Upper lobe of left lung (tissue), 4 donors: ENCODE measurements around the gene CLCN1.

ENCODE experiments used
- CTCF ChIP-seq, 6 experiments: fragments of 450-650 bp in 4 of 6; fragments of 200-600 bp in 2 of 6; sonication (generic) in 2 of 6; IDR thresholded peaks; one replicate each; pipeline ENCODE4 v1.5.1; 2016 to 2019; ENCODE audit warnings: antibody characterized with exemption in 6 of 6
- POLR2A ChIP-seq, 4 donors: fragments of 450-650 bp; IDR thresholded peaks; one replicate each; pipeline ENCODE4 v1.5.1; 2016 to 2017; ENCODE audit warnings: antibody characterized with exemption in 4 of 4, mild to moderate bottlenecking in 2 of 4
- POLR2AphosphoS5 ChIP-seq, 2 donors: sonication (generic); formaldehyde crosslinking; IDR thresholded peaks; one replicate each; pipeline ENCODE4 v1.5.1; 2017; ENCODE audit warnings: antibody characterized with exemption in 2 of 2

GRCh38 chr7:143394777-143395176 lies 78.9 kb downstream of the CLCN1 start:
- no peak for TF ChIP-seq POLR2A (IDR thresholded peaks at IDR 0.05)
- TF ChIP-seq CTCF (IDR thresholded peaks at IDR 0.05), result no peak
- TF ChIP-seq POLR2AphosphoS5 (IDR thresholded peaks at IDR 0.05), result no peak
